Measurements from ENCODE around the gene AGPAT1. TPM values are rescaled to one million over a fixed set of nuclear protein-coding genes. Genes with fewer than 3 reads are reported as not detected.

Gene AGPAT1
- total RNA-seq, 1 experiment from 2014 or later: 84.5 TPM

- ATAC-seq (no peak), DNase-seq (ENCODE audit: low spot score) (no peak)
- Mint-ChIP-seq H3K36me3 (no peaks in the 10 kb centered on the region), H3K4me1 (peaks cover 23% of the 10 kb centered on the region), H3K27me3 (ENCODE audit: low read depth) (peaks cover 24% of the 10 kb centered on the region), H3K9me3 (no peaks in the 10 kb centered on the region), H3K4me3 (peak overlapping the region; percentile 41), H3K27ac (no peak overlapping the region)
- ChIA-PET CTCF (interaction anchor here (0.6 to 6.1 kb wide), 3 partner anchors 11 to 15 kb away, joined by 3 to 63 read pairs (median 6); no protein-coding TSS in a partner anchor), POLR2A (interaction anchor here (1.6 kb wide), 1 partner anchor 17 kb away, joined by 4 read pairs; no protein-coding TSS in a partner anchor)
- TF ChIP-seq KAT7 (CRISPR knock-in tag; IDR thresholded peaks at IDR 0.05; ENCODE audit: borderline replicate concordance): no peak
- no peak for TF ChIP-seq GABPB1 (CRISPR knock-in tag; IDR thresholded peaks at IDR 0.05)
- TF ChIP-seq JAZF1 (CRISPR knock-in tag; IDR thresholded peaks at IDR 0.05): no peak
- no peak for TF ChIP-seq ZNF317 (CRISPR knock-in tag; IDR thresholded peaks at IDR 0.05; ENCODE audit: borderline replicate concordance, low read depth)
- TF ChIP-seq PRDM15 (CRISPR knock-in tag; IDR thresholded peaks at IDR 0.05): no peak
- no peak for TF ChIP-seq JUN (CRISPR knock-in tag; IDR thresholded peaks at IDR 0.05)
- no peak for TF ChIP-seq ELF4 (CRISPR knock-in tag; IDR thresholded peaks at IDR 0.05; ENCODE audit: low read depth)
- no peak for TF ChIP-seq AR (CRISPR knock-in tag; IDR thresholded peaks at IDR 0.05)
- no peak for TF ChIP-seq ESRRA (CRISPR knock-in tag; IDR thresholded peaks at IDR 0.05; ENCODE audit: borderline replicate concordance)
- TF ChIP-seq ZSCAN18 (CRISPR knock-in tag; IDR thresholded peaks at IDR 0.05): no peak
- TF ChIP-seq CTCF (IDR thresholded peaks at IDR 0.05): no peak
- no peak for TF ChIP-seq ZBTB21 (CRISPR knock-in tag; IDR thresholded peaks at IDR 0.05; ENCODE audit: borderline replicate concordance)
- no peak for TF ChIP-seq ZNF423 (CRISPR knock-in tag; IDR thresholded peaks at IDR 0.05)
- TF ChIP-seq ATF2 (CRISPR knock-in tag; IDR thresholded peaks at IDR 0.05; ENCODE audit: borderline replicate concordance, low read depth): no peak
- no peak for TF ChIP-seq USF2 (CRISPR knock-in tag; IDR thresholded peaks at IDR 0.05)
- TF ChIP-seq SMAD4 (CRISPR knock-in tag; IDR thresholded peaks at IDR 0.05): no peak
Observed at GRCh38 chr6:32131439-32131948, 44.4 kb downstream of the AGPAT1 start.

All from WTC11 (cell line).